Astrocyte of the hippocampus (primary cell): Measurements from ENCODE around the gene PPP1R15A.
"Not testable (repeated sequence)": the region's sequence is repeated elsewhere in the genome, so short reads cannot be mapped to it uniquely, and the experiment has no call there.

Source experiments
- DNase-seq: peaks from one replicate; pipeline ENCODE4 v3.0.0; 2011; ENCODE audit warnings: low read depth, low spot score

The PPP1R15A gene

GRCh38 chr19:48914181-48914580 lies 42.0 kb downstream of the PPP1R15A start:
- DNase-seq = no peak

- DNase-seq = no peak
These were observed 43.5 kb downstream of the PPP1R15A start for GRCh38 chr19:48915757-48916156.

- DNase-seq = no peak
These were observed 45.9 kb downstream of the PPP1R15A start for GRCh38 chr19:48918071-48918470.

GRCh38 chr19:48918801-48919247 lies 46.6 kb downstream of the PPP1R15A start:
- DNase-seq = peak; percentile 25

GRCh38 chr19:48919271-48919670 lies 47.0 kb downstream of the PPP1R15A start:
- DNase-seq = not testable (repeated sequence)

GRCh38 chr19:48920949-48921348 lies 48.7 kb downstream of the PPP1R15A start:
- DNase-seq = no peak

- DNase-seq = no peak
These were observed 49.7 kb downstream of the PPP1R15A start for GRCh38 chr19:48921721-48922500.

- no peak for DNase-seq
These were observed 50.6 kb downstream of the PPP1R15A start for GRCh38 chr19:48922548-48923490.

GRCh38 chr19:48925240-48925843 lies 53.1 kb downstream of the PPP1R15A start:
- DNase-seq = peak; percentile 64
